A549 (cell line): Measurements from ENCODE around the gene SYT15B.
"Not testable (repeated sequence)": the region's sequence is repeated elsewhere in the genome, so short reads cannot be mapped to it uniquely, and the experiment has no call there.

Experiments
- BHLHE40 ChIP-seq: IDR thresholded peaks from 2 replicates; pipeline ENCODE4 v1.6.1; 2012; ENCODE audit warnings: low read depth, low read length, inconsistent platforms
- CTCF ChIP-seq: fragments of >200 bp; sonication (Bioruptor Twin); formaldehyde crosslinking; IDR thresholded peaks from 3 replicates; pipeline ENCODE4 v1.5.1; 2016
- ELK1 ChIP-seq: fragments of 150-350 bp; IDR thresholded peaks from 2 replicates; pipeline ENCODE4 v1.6.1; 2014; ENCODE audit warnings: low read depth, mild to moderate bottlenecking, low read length
- ESRRA ChIP-seq: fragments of 150-350 bp; IDR thresholded peaks from 2 replicates; pipeline ENCODE4 v1.6.1; 2014; ENCODE audit warnings: mild to moderate bottlenecking, low read length, borderline replicate concordance
- JUN ChIP-seq, 2 experiments: fragments of >200 bp; sonication (Bioruptor Twin); formaldehyde crosslinking; IDR thresholded peaks; 2 replicates in 1 of 2; 3 replicates in 1 of 2; pipeline ENCODE4 v1.6.1; 2016 to 2017
- KDM1A ChIP-seq: fragments of 200-600 bp; sonication (generic); IDR thresholded peaks from 2 replicates; pipeline ENCODE4 v1.6.1; 2016; ENCODE audit warnings: low read depth, mild to moderate bottlenecking
- NR3C1 ChIP-seq: fragments of >200 bp; sonication (Bioruptor Twin); formaldehyde crosslinking; IDR thresholded peaks from 3 replicates; pipeline ENCODE4 v1.6.1; 2017
- PBX3 ChIP-seq: IDR thresholded peaks from 2 replicates; pipeline ENCODE4 v1.6.1; 2012
- POLR2A ChIP-seq: IDR thresholded peaks from 2 replicates; pipeline ENCODE4 v1.6.1; 2012; ENCODE audit warnings: mild to moderate bottlenecking, low read length
- POLR2AphosphoS2 ChIP-seq: conservative IDR thresholded peaks from 2 replicates; pipeline ENCODE4 v1.6.1; 2012; ENCODE audit warnings: low read length, improper control_type of control experiment, inconsistent platforms
- RFX5 ChIP-seq: fragments of 450-650 bp; IDR thresholded peaks from 2 replicates; pipeline ENCODE4 v1.7.1; 2014; ENCODE audit warnings: antibody characterized with exemption, mild to moderate bottlenecking, moderate library complexity
- USF2 ChIP-seq: fragments of 450-650 bp; IDR thresholded peaks from 2 replicates; pipeline ENCODE4 v1.6.1; 2014; ENCODE audit warnings: antibody characterized with exemption

- not testable (repeated sequence) for TF ChIP-seq JUN (IDR thresholded peaks at IDR 0.05); ESRRA; BHLHE40; POLR2AphosphoS2; KDM1A; NR3C1; USF2; ELK1; POLR2A; PBX3; RFX5
- peak; percentile 68 for TF ChIP-seq CTCF
Observed at GRCh38 chr10:47775361-47776231, 12.2 kb upstream of the SYT15B start.
